ENCODE results near the gene RPL13. TPM values are rescaled to one million over a fixed set of nuclear protein-coding genes. Genes with fewer than 3 reads are reported as not detected.

The RPL13 gene
- total RNA-seq (1,000 to 10,000 TPM; 1,021 to 2,122 TPM), polyA plus RNA-seq (1,000 to 10,000 TPM in 1 of 2 donors, 100 to 1,000 TPM in 1; 699 to 2,663 TPM)

- Histone ChIP-seq H3K9me3 (ENCODE audit: control insufficient read depth in 4 of 4, low read length in 3 of 4) (no peaks in the 10 kb centered on the region), H3K4me3 (ENCODE audit: low read depth in 1 of 3, low read length in 3 of 3) (peak within 1 kb of the TSS; percentile 70 to 90 (median 87)), H3K27me3 (ENCODE audit: control insufficient read depth in 4 of 4, insufficient read depth in 4 of 4, low read length in 3 of 4) (no peaks in the 10 kb centered on the region), H3K4me1 (ENCODE audit: control insufficient read depth in 4 of 4, insufficient read depth in 4 of 4, low read length in 3 of 4) (peaks cover 13 to 48% (median 30%) of the 10 kb centered on the region in 4 donors), H3K9ac (ENCODE audit: low read depth in 1 of 2, low read length in 2 of 2) (peak within 1 kb of the TSS; percentile 94), H3K36me3 (ENCODE audit: control insufficient read depth in 4 of 4, insufficient read depth in 3 of 4, low read depth in 1 of 4, low read length in 3 of 4) (peaks cover 8 to 31% (median 31%) of the 10 kb centered on the region in 4 donors), H3K27ac (ENCODE audit: low read depth in 1 of 2, low read length in 2 of 2) (peak within 1 kb of the TSS; percentile 94 to 97)
- no peak for TF ChIP-seq JUND (IDR thresholded peaks at IDR 0.05)
- peak; percentile 15 for TF ChIP-seq FOXA2 (IDR thresholded peaks at IDR 0.05)
- TF ChIP-seq ZBTB33 (IDR thresholded peaks at IDR 0.05), result no peak
- TF ChIP-seq NR2F2 (IDR thresholded peaks at IDR 0.05), result no peak
- TF ChIP-seq EGR1 (IDR thresholded peaks at IDR 0.05; ENCODE audit: low read depth in 2 of 2), result peak in 1 of 2 donors; percentile 54
- peak; percentile 65 for TF ChIP-seq SP1 (IDR thresholded peaks at IDR 0.05)
- no peak for TF ChIP-seq HNF4A (conservative IDR thresholded peaks at IDR 0.05)
- TF ChIP-seq YY1 (IDR thresholded peaks at IDR 0.05), result peak; percentile 97
- TF ChIP-seq ATF3 (IDR thresholded peaks at IDR 0.05), result no peak
- TF ChIP-seq, protein P1, sequence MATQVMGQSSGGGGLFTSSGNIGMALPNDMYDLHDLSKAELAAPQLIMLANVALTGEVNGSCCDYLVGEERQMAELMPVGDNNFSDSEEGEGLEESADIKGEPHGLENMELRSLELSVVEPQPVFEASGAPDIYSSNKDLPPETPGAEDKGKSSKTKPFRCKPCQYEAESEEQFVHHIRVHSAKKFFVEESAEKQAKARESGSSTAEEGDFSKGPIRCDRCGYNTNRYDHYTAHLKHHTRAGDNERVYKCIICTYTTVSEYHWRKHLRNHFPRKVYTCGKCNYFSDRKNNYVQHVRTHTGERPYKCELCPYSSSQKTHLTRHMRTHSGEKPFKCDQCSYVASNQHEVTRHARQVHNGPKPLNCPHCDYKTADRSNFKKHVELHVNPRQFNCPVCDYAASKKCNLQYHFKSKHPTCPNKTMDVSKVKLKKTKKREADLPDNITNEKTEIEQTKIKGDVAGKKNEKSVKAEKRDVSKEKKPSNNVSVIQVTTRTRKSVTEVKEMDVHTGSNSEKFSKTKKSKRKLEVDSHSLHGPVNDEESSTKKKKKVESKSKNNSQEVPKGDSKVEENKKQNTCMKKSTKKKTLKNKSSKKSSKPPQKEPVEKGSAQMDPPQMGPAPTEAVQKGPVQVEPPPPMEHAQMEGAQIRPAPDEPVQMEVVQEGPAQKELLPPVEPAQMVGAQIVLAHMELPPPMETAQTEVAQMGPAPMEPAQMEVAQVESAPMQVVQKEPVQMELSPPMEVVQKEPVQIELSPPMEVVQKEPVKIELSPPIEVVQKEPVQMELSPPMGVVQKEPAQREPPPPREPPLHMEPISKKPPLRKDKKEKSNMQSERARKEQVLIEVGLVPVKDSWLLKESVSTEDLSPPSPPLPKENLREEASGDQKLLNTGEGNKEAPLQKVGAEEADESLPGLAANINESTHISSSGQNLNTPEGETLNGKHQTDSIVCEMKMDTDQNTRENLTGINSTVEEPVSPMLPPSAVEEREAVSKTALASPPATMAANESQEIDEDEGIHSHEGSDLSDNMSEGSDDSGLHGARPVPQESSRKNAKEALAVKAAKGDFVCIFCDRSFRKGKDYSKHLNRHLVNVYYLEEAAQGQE (IDR thresholded peaks at IDR 0.05), result peak; percentile 96
- no peak for TF ChIP-seq CTCF (IDR thresholded peaks at IDR 0.05; ENCODE audit: low read depth, low read length, missing input control)
- no peak for TF ChIP-seq RXRA (IDR thresholded peaks at IDR 0.05)
- TF ChIP-seq GABPA (IDR thresholded peaks at IDR 0.05 in 1 of 2, conservative IDR thresholded peaks at IDR 0.05 in 1 of 2), result peak in 1 of 2 donors; percentile 90
- TF ChIP-seq FOXA1 (IDR thresholded peaks at IDR 0.05), result peak; percentile 29
- peak; percentile 97 for TF ChIP-seq TAF1 (conservative IDR thresholded peaks at IDR 0.05)
- DNase-seq (ENCODE audit: low spot score), result peak; percentile 93
- under 1% methylated on average over 87 of the region's 87 CpGs for WGBS
Measured at GRCh38 chr16:89560378-89561141, at the start of gene RPL13. TSS of gene RPL13 (plus strand) at chr16:89560682. CDS start at chr16:89560960, 278 bp downstream.
